Measurements from ENCODE around the gene ZBTB38.

Gene ZBTB38

GRCh38 chr3:141368062-141368924 is at the start of gene ZBTB38:
Gene ZBTB38, plus strand, starts transcription at chr3:141368504. Its CDS starts 73,885 bp downstream, at chr3:141442389.
- DNase-seq (ENCODE audit: low read depth, low spot score) = peak; percentile 84

- DNase-seq (ENCODE audit: low read depth, low spot score) = no peak
Measured at GRCh38 chr3:141320399-141321108, 47.8 kb upstream of the ZBTB38 start.

GRCh38 chr3:141321109-141321497 is 47.2 kb upstream of the ZBTB38 start:
- DNase-seq (ENCODE audit: low read depth, low spot score) = no peak

- no peak for DNase-seq (ENCODE audit: low read depth, low spot score)
Measured at GRCh38 chr3:141323936-141324704, 44.2 kb upstream of the ZBTB38 start.

GRCh38 chr3:141326123-141326522 is 42.2 kb upstream of the ZBTB38 start:
- DNase-seq (ENCODE audit: low read depth, low spot score) = no peak

GRCh38 chr3:141326626-141327025 is 41.7 kb upstream of the ZBTB38 start:
- DNase-seq (ENCODE audit: low read depth, low spot score) = no peak

- no peak for DNase-seq (ENCODE audit: low read depth, low spot score)
Measured at GRCh38 chr3:141328286-141329166, 39.8 kb upstream of the ZBTB38 start.

- no peak for DNase-seq (ENCODE audit: low read depth, low spot score)
Measured at GRCh38 chr3:141330235-141330634, 38.1 kb upstream of the ZBTB38 start.

- no peak for DNase-seq (ENCODE audit: low read depth, low spot score)
Measured at GRCh38 chr3:141330718-141331376, 37.5 kb upstream of the ZBTB38 start.

- DNase-seq (ENCODE audit: low read depth, low spot score) = no peak
Measured at GRCh38 chr3:141331377-141332318, 36.7 kb upstream of the ZBTB38 start.

GRCh38 chr3:141332416-141332815 is 35.9 kb upstream of the ZBTB38 start:
- no peak for DNase-seq (ENCODE audit: low read depth, low spot score)

GRCh38 chr3:141333836-141334626 is 34.3 kb upstream of the ZBTB38 start:
- no peak for DNase-seq (ENCODE audit: low read depth, low spot score)

GRCh38 chr3:141334627-141335250 is 33.6 kb upstream of the ZBTB38 start:
- DNase-seq (ENCODE audit: low read depth, low spot score) = no peak

GRCh38 chr3:141335531-141336061 is 32.7 kb upstream of the ZBTB38 start:
- DNase-seq (ENCODE audit: low read depth, low spot score) = no peak

GRCh38 chr3:141336672-141337522 is 31.4 kb upstream of the ZBTB38 start:
- DNase-seq (ENCODE audit: low read depth, low spot score) = no peak

- DNase-seq (ENCODE audit: low read depth, low spot score) = no peak
Measured at GRCh38 chr3:141337523-141337854, 30.8 kb upstream of the ZBTB38 start.

GRCh38 chr3:141337991-141338390 is 30.3 kb upstream of the ZBTB38 start:
- DNase-seq (ENCODE audit: low read depth, low spot score) = no peak
